Inferior parietal cortex (tissue), 1 donor: ENCODE data around the gene PGM2L1.
"Not testable (repeated sequence)": the region's sequence is repeated elsewhere in the genome, so short reads cannot be mapped to it uniquely, and the experiment has no call there.

Source experiments
- DNase-seq: peaks from one replicate; pipeline ENCODE4 v3.0.0-alpha.2; 2016; ENCODE audit errors: extremely low spot score

The PGM2L1 gene

DNA sequence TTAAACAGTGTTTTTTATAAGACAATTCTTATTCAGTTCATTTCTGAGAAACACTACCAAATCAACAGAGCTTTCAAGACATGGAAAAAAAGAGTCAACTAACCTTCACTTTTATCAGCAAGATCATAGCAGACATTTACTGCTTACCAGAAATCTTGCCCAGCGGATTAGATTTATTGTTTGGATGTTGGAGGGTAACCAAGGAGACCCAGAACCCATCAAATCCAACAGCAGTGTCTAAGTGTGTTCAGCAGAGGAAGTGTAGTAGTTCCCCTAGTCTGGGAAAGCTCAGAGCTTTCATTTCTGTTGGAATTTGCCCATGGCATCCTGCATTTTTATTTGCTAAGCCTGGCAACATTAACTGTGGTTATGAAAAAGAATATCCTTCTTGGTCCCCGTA, 2.4 kb upstream of the PGM2L1 start:
- DNase-seq: no peak

DNA sequence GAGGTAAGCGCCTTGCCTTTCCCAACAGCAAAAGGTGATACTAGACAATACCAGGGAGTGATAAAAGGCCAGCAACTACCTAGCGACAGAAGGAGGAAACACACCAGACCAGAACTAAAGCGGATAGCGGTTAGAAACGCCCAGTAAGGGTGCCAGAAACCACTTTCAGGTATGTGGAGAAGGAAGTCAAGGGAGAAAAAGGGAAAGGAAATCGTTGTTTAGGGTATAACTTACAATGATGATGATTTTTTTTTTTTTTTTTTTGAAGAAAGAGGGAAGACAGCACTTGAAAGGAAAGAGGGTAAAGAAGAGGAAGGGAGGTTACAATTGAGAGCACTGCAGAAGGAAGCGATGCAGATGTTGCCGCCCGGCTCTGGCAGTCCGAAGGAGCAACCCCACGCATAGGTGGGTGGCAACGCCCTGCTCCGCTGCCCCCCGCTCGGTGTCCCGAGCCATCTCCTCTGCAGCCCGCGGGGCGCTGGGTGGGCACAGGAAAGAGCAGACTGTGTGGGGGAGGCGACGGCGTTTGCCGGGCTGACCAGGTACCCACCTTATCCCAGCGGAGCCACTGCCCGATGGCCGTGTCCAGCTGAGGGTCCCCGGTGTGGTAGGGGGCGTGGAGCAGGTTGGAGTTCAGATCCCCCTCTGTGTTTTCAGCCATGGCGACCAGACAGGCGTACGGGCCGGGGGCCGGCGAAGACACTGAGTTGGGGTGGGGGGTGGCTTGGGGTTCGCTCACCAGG, 561 bp downstream of the PGM2L1 start:
- DNase-seq: no peak

DNA sequence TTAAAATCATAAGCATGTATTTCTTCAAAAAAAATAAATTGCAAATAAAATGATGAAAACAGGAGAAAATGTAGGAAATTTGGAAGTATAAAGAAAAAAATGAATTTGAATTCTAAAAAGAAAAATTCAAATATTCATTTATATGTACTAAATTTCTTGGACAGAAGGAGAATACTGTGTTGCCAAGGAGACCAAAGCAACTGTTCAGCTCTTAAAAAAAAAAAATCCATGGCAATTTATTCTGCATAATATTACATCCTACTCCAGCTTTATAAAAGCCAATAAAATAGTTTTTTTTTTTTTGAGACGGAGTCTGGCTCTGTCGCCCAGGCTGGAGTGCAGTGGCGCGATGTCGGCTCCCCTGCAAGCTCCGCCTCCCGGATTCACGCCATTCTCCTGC, 6.0 kb downstream of the PGM2L1 start:
- no peak for DNase-seq

DNA sequence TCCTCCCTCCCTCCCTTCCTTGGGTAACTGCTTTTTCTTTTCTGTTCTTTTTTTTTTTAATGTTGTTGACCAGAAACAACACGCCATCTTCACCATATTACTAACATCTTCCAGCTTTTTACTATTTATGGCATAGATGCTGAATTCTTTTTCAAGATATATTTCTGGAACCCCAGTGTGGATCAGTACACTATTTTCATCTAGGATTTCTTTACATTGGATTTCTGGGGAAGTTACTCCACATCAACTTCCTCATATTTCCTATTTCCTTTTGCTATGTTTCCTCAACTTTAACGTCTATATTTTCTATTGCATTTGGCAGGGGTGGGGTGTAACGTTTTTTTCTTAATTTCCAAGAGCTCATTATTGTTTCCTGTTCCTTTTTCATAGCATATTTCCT, 7.0 kb downstream of the PGM2L1 start:
- DNase-seq: no peak

DNA sequence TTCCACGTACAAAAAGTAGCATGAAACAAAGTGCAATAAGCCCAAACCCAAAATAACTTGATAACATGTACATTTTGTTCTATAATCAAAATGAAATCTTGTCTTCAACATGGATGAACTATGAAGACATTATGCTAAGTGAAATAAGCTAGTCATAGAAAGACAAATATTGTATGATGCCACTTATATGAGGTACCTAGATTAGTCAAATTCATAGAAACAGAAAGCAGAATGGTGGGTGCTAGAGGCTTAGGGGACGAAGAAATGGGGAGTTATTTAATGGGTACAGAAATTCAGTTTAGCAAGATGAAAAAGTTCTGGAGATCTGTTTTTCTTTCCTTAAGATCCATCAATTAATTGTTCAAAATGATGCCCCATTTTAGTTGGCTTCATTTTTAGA, 7.5 kb downstream of the PGM2L1 start:
- no peak for DNase-seq

DNA sequence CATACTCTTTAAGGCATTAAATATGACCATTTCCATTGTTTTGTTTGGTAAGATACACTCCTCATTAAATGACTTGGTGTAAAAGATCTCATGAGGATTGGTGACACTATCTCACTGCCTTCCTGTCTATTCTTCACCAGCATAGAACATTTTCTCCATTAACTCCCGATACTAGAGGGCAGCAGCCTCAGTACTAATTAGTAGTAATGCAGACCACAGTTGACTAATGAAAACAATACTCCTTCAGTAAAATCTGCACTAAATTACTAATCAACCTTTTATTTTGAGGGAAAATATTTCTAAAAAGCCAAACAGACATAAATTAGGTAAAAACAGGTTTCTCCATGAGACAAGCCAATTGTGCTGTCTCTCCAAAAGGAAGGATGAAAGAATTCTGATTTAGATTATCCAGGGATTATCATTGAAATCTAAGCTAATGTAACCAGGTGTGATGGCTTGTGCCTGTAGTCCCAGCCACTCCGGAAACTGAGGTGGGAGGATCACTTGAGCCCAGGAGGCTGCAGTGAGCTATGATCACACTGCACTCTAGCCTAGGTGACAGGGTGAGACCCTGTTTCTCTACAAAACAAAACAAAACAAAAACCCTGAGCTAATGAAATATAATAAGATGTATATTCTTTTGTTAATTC, 9.4 kb downstream of the PGM2L1 start:
- DNase-seq: peak; percentile 74

DNA sequence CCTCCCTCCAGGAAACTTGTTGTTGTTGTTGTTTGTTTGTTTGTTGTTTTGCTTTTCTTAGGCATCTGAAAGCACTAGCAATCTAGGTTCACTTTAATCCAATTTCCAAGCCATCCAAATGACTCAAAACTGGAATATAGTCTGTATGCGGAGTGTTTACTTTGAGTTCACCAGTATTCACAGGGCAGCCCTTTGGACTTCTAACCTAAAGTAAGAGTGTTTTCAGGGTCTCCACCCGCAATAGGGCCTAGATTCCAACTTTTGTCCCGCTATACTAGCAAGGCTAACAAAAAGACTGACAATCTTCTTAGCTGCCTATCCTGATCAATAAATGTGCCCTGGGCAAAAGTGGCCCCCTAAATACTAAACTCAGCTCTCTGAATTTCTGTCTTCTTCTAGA, 13.6 kb downstream of the PGM2L1 start:
- DNase-seq: no peak

DNA sequence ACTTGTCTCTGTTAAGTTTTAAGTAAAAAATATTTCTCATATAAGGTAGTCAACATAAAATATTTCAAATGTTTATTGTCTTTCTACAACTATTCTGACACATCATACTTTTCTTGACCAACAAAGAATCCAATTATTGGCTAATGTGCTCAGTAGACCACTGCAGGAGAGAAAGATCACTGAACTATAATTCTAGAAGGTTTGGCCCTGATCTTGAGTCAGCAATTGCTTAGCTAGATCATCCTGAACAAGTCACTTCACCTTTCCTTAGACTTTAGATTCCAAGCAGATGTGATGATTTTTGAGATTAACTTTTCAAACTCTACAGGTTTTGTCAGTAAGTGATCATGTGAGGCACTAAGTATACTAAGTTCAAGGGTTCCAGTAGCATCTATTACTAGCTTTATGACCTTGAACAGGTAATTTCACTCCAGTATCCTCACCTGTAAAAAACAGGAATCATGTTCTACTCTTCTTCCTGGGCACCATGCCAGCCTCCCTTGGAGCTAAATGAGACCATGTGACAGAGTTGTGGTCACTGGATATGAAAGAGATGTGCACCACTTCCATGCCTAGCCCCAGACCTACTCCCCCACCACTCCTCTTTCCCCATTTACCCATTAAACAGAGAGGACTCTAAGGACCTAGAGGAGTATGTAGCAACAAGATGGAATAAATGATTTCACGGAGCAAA, 17.3 kb downstream of the PGM2L1 start:
- no peak for DNase-seq

DNA sequence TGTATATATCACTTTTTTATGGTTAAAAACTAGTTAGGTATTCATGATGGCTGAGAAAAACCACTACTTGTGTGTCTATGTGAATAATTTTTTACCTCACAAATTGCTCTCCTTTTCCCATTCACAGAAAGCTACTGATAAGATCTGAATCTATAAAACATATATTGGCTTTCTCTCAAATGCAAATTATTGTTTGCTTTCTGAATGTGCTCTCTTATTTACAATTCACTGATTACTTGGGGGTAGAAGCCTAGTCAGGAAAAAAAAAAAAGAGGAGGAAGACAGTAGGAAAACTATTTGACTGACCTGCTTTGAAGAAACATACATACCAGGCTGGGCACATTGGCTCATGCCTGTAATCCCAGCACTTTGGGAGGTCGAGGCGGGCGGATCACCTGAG, 20.5 kb downstream of the PGM2L1 start:
- DNase-seq: no peak

DNA sequence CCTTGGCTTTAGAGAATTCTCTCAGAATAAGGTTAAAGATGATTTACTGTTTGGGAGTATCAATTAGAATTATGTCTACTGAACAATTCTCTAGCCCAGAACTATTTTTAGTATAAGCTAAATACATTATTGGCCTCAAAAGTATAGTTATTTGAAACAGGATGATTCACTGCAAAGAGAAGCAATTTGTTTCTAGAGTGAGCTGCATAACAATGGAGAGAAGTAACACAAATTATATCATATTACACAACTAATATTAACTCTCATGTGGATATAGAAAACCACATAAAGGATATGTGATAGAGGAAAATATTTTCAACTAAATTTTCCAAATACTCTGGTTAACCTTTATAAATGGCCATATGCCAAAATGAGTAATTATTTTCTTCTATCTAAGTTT, 24.9 kb downstream of the PGM2L1 start:
- no peak for DNase-seq

DNA sequence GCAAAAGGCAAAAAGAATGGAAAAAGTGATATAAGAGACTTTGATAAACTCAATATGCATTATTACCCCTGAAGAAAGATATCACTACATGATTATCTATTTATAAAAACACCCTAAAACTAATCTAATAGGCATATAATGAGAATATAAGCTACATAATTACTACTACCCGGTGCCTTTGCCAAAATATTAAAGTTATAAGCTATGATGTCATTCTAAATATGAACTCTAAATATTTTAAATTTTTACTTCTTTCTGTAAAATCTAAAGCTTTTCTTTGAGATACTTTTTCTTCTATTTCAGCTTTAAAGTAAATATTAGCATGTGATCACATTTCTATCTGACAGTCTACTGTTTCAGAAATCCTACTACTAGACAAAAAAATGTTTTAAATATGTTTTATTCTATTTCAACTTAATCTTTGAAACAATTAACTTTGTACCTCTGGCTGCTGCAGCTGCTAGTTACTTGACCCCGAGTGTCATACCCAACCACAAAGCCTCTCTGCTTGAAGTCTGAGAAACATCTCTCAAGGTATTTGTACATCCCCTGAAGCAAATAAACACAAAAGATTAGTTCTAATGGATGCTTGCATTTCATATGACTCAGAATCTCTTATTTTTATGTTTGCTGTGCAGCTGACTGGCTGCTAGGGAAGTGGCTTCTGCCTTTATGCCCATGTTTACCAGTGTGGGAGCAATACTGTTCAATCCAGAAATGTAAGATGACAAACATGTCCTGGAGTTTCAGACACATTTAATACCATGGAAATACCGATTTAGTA, 26.8 kb downstream of the PGM2L1 start:
- DNase-seq: no peak

DNA sequence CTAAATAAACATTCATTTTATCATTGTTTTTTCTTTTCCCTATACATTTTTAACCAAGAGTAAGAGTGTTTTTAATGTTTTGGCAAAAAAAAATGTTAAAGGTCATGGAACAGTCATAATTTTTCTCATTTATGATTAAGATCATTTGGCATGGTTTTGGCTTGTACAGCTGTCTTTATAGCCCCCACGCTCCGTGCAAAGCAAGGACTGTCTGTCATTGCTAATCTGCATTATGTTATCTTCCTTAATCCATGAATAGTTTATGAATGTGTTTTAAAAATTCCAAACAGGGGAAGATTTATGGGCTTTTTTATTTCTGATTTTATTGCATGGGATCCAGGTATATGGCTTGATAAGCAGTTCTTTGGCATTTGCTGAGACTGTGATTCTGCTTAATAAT, 28.1 kb downstream of the PGM2L1 start:
- no peak for DNase-seq

DNA sequence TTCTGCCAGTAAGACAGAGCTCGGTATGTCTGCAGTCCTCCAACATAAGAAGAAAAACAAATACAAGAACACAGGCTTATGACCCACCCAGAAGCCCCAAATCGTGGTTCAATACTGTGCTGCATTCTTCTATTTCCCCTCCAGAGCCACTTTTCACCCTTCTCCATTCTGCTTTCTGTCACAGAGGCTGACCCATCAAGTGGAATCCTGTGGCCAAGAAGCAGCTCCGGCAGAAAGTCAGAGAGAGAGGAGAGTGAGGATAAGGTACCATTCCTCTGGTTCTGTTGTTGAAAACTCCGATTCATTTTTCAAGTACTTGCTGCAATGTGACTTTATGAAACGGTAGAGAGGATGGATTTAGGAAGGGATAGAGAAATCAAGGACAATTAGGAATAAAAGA, 30.4 kb downstream of the PGM2L1 start:
- no peak for DNase-seq

DNA sequence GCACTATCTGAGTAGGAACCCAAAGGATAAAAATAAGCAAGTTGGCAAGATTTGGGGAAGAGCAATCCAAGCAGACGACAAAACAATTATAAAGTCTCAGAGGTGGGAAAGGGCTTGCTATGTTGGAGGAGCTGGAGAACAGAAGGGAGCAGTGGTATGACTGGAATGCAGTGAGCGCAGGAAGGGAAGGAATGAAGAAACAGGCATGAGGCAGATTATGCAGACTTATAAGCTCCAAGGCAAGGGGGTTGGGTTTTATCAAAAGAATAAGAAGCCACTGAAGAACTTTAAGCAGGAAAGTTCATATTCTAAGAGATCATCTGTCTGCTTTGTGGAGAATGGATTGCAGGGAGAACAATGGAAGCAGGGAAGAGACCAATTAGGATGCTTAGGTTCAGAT, 31.7 kb downstream of the PGM2L1 start:
- DNase-seq: no peak

DNA sequence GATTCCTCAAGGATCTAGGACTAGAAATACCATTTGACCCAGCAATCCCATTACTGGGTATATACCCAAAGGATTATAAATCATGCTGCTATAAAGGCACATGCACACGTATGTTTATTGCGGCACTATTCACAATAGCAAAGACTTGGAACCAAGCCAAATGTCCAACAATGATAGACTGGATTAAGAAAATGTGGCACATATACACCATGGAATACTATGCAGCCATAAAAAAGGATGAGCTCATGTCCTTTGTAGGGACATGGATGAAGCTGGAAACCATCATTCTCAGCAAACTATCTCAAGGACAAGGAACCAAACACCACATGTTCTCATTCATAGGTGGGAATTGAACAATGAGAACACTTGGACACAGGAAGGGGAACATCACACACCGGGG, 32.4 kb downstream of the PGM2L1 start:
- not testable (repeated sequence) for DNase-seq

DNA sequence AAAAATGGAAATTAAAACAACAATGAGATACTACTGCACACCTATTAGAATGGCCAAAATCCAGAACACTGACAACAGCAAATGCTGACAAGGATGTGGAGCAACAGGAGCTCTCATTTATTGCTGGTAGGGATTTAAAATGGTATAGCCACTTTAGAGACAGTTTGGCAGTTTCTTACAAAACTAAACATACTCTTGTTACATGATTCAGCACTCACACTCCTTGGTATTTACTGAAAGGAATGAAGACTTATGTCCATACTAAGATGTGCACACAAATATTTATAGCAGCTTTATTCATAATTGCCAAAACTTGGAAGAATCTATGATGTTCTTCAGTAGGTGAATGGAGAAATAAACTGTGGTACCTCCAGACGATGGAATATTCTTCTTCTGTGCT, 40.8 kb downstream of the PGM2L1 start:
- DNase-seq: no peak

DNA sequence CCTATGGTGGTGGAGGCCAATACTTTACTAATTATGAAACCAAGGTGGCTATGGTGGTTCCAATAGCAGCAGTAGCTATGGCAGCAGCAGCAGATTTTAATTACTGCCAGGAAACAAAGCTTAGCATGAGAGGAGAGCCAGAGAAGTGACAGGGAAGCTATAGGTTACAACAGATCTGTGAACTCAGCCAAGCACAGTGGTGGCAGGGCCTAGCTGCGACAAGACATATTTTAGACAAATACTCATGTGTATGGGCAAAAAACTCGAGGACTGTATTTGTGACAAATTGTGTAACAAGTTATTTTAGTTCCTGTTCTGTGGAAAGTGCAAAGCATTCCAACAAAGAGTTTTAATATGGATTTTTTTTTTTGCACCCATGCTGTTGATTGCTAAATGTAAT, 42.6 kb downstream of the PGM2L1 start:
- DNase-seq: no peak

DNA sequence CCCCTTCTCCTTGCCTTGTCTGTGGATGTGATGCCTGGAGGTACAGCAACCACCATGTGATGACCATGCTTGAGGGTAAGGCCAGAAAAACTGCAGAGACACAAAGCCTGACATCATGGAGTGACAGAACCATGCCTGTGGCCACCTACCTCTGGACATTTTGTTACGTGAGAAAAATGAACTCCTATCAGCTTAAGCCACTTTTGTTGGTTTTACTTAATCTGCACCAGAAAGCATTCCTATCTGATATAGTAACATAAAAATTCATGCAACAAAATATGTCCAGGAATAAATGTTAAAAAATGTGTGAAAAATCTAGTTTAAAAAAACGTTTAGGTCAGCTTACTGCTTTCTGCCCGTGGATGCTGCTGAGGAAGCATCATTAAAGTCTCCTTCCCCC, 44.2 kb downstream of the PGM2L1 start:
- no peak for DNase-seq

DNA sequence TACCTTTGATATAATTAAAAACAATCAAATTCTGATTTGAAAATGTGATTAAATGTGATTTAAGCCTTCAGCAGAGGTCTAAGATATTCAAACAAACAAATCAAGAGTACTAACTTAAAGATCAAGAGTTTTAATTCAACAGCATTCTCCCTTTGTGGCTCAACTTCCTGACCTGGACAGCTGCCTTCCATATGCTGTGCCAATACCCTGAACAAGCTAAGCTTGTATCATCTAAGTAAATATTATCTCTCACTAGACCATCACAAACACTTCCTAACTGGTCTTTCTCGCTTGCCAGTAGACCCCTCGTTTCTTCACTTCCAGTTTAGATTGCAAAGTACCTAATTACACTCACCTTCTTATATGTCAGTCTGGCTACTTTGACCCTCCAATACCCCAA, 50.9 kb downstream of the PGM2L1 start:
- no peak for DNase-seq

DNA sequence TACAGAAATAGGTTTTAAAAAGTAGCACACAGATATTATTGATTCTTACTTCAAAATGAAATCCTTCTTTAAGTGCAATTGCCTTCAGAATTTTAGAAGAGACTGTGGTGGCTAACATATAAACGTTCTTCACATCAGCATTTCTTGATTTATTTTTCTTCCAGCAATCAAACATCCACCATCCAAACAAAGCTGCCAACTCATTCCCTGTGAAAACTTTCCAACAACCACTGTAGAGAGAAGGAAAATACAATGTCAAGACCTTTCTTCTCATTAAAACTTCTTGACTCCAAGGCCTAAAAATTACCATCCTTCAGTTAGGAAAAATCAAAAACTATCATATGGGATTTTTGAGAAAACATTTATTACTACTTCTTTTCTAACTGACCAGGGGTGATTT, 52.8 kb downstream of the PGM2L1 start:
- no peak for DNase-seq

DNA sequence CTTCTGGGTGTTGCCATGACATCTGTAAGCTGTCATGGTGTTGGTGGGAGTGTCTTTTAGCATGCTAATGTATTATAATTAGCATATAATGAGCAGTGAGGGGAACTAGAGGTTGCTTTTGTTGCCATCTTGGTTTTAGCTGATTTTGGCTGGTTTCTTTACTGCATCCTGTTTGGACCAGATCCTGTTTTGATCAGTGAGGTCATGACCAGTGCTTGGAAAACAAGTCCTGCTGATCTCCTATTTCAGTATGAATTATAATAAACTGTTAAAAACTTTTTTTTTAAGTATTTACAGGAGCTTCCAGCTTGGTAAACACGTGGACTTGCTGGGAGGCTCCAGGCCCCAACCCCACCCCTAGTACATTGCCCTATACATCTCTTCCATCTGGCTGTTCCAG, 56.3 kb downstream of the PGM2L1 start:
- no peak for DNase-seq

DNA sequence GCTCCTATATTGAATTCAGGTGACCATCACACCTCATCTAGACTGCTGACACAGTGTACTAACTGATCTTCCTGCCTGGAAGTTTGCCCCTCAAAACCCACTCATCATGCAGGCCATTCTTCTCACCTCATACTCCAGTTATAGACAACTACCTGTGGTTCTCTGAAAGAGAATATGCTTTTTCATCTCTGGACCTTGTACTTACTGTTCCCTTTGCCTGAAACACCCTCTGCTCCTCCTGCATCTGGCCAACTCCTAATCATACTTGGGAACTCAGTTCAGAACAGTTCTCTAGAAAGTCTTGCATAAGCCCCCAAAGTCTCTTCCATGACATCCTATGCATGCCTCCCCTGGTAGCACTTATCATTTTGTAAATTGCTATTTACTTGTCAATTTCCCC, 58.6 kb downstream of the PGM2L1 start:
- DNase-seq: no peak
